ENCODE results near the gene MPEG1. TPM values are rescaled to one million over a fixed set of nuclear protein-coding genes. Genes with fewer than 3 reads are reported as not detected.

MPEG1 gene
- total and polyA plus RNA-seq, 9 donors, result 1.8 to 28.5 (median 3.9) TPM

GRCh38 chr11:59176330-59176729 lies 36.4 kb downstream of the MPEG1 start:
- H3K4me3 ChIP-seq, result no peak overlapping the region
- TF ChIP-seq POLR2A (IDR thresholded peaks at IDR 0.05) (no peak), EP300 (IDR thresholded peaks at IDR 0.05) (no peak)
- TF ChIP-seq, protein P1, sequence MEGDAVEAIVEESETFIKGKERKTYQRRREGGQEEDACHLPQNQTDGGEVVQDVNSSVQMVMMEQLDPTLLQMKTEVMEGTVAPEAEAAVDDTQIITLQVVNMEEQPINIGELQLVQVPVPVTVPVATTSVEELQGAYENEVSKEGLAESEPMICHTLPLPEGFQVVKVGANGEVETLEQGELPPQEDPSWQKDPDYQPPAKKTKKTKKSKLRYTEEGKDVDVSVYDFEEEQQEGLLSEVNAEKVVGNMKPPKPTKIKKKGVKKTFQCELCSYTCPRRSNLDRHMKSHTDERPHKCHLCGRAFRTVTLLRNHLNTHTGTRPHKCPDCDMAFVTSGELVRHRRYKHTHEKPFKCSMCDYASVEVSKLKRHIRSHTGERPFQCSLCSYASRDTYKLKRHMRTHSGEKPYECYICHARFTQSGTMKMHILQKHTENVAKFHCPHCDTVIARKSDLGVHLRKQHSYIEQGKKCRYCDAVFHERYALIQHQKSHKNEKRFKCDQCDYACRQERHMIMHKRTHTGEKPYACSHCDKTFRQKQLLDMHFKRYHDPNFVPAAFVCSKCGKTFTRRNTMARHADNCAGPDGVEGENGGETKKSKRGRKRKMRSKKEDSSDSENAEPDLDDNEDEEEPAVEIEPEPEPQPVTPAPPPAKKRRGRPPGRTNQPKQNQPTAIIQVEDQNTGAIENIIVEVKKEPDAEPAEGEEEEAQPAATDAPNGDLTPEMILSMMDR (IDR thresholded peaks at IDR 0.05), result no peak
- H3K27me3 ChIP-seq, result no peaks in the 10 kb centered on the region
- H3K27ac ChIP-seq, result peak overlapping the region in 1 of 2 donors; percentile 66
- no peaks in the 10 kb centered on the region for H3K36me3 ChIP-seq
- 68 to 83% (median 82%) methylated on average over 7 of the region's 7 CpGs for WGBS, 3 donors
- no peaks in the 10 kb centered on the region for H3K9me3 ChIP-seq
- H3K4me1 ChIP-seq (ENCODE audit: insufficient read depth), result peaks cover 22% of the 10 kb centered on the region
- intact Hi-C loops (cut with DNase I), result loop anchor here in 1 of 4 donors (10.0 kb wide), 1 partner anchor 108 kb away; no protein-coding TSS in a partner anchor
- DNase-seq, result peak in 1 of 5 donors; percentile 43

GRCh38 chr11:59175091-59175501 lies 37.6 kb downstream of the MPEG1 start:
- intact Hi-C loops (cut with DNase I), result loop anchor here in 1 of 4 donors (10.0 kb wide), 1 partner anchor 110 kb away; no protein-coding TSS in a partner anchor
- TF ChIP-seq, protein P1 (IDR thresholded peaks at IDR 0.05), result no peak
- TF ChIP-seq POLR2A (IDR thresholded peaks at IDR 0.05), result no peak
- Histone ChIP-seq H3K36me3 (no peaks in the 10 kb centered on the region), H3K27ac (peak overlapping the region; percentile 31 to 80), H3K4me1 (ENCODE audit: insufficient read depth) (peaks cover 22% of the 10 kb centered on the region), H3K27me3 (no peaks in the 10 kb centered on the region), H3K9me3 (no peaks in the 10 kb centered on the region), H3K4me3 (no peak overlapping the region)
- DNase-seq, result peak in 1 of 5 donors; percentile 35
- WGBS, 3 donors, result 48 to 54% (median 51%) methylated on average over 4 of the region's 4 CpGs

GRCh38 chr11:59174664-59175033 lies 38.1 kb downstream of the MPEG1 start:
- Histone ChIP-seq H3K27me3 (no peaks in the 10 kb centered on the region), H3K4me3 (no peak overlapping the region), H3K27ac (peak overlapping the region; percentile 31 to 80), H3K9me3 (no peaks in the 10 kb centered on the region), H3K36me3 (no peaks in the 10 kb centered on the region), H3K4me1 (ENCODE audit: insufficient read depth) (peaks cover 22% of the 10 kb centered on the region)
- DNase-seq, result peak in 2 of 5 donors; percentile 36 to 37
- 70 to 78% (median 72%) methylated on average over 7 of the region's 7 CpGs for WGBS, 3 donors
- TF ChIP-seq, protein P1 (IDR thresholded peaks at IDR 0.05), result no peak
- no peak for TF ChIP-seq POLR2A (IDR thresholded peaks at IDR 0.05)
- TF ChIP-seq EP300 (IDR thresholded peaks at IDR 0.05), result no peak
- intact Hi-C loops (cut with DNase I), result loop anchor here in 3 of 4 donors (5.0 to 10.0 kb wide), 3 partner anchors 33 to 113 kb away; no protein-coding TSS in a partner anchor

DNA sequence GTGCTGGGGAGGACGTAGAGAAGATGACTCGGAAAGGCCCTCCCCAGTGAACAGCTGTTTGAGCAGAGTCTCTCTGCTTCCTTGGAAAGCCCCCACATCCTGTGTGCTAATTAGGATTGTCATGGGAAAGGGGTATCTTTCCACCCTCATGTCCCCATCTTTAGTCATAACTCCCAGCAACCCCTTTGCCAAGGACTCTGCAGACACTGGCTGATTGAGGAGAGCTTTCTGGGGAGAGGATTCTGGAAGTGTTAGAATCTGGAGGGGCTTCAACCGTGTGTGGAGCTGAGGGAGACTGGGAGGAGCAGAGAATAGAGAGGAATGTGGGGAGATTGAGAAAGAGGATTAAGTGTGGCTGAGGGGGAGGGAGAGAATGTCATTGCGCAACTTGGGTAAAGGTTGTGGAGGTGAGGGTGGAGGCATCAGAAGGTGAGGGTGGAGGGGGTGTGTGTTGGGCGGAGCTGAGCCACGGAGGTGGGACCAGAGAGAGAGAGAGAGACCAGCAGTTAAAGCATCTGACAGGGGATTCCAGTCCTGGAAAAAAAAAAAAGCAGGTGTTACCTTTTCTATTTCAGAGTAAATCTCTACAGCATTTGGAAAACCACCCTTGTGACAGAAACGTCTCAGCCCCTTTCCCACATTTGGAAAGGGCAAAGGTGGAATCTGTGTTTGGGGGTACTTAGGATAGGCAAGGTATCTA lies 38.6 kb downstream of the MPEG1 start:
- peak overlapping the region; percentile 68 for H3K4me3 ChIP-seq
- peak overlapping the region in 1 of 2 donors; percentile 80 for H3K27ac ChIP-seq
- peak in 4 of 5 donors; percentile 26 to 58 (median 42) for DNase-seq
- TF ChIP-seq EP300 (IDR thresholded peaks at IDR 0.05), result peak; percentile 5
- TF ChIP-seq POLR2A (IDR thresholded peaks at IDR 0.05), result no peak
- TF ChIP-seq, protein P1 (IDR thresholded peaks at IDR 0.05), result no peak
- 20 to 27% (median 22%) methylated on average over 6 to 7 of the region's 7 CpGs for WGBS, 3 donors
- no peaks in the 10 kb centered on the region for H3K36me3 ChIP-seq
- H3K4me1 ChIP-seq (ENCODE audit: insufficient read depth), result peaks cover 22% of the 10 kb centered on the region
- intact Hi-C loops (cut with DNase I), result loop anchor here in 3 of 4 donors (2.0 to 10.0 kb wide), 4 partner anchors 31 to 113 kb away; no protein-coding TSS in a partner anchor
- no peaks in the 10 kb centered on the region for H3K27me3 ChIP-seq
- no peaks in the 10 kb centered on the region for H3K9me3 ChIP-seq

Measured in ovary (tissue), 9 donors.